Stimulated activated CD4-positive, alpha-beta T cell treated with anti-CD3 and anti-CD28 coated beads, Interleukin-4, amount 100 ng/mL, for 24 hours (primary cell): ENCODE measurements around the gene ATOSA.

Source experiments
- DNase-seq: peaks from one replicate; pipeline ENCODE4 v3.0.0-alpha.2; 2020

Gene ATOSA

GRCh38 chr15:52681441-52681840, 2.3 kb upstream of the ATOSA start:
- no peak for DNase-seq

- DNase-seq, result no peak
Measured at GRCh38 chr15:52680761-52681160, 1.6 kb upstream of the ATOSA start.

DNA sequence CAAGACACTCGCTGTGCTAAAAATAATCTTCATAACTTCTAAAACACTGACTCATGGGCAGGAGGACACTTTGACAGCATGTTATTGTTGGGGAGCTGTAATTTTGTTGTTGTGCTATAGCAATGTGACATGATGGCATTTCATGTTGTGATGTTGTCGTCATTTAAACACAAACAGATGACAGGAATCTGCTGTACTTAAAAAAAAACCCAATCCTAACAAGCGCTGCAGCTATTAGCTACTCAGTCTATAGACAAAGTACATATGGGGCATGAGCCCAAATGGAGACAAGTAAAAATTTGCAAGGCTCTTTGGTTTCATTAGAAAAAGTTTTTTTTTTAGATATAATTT, 828 bp upstream of the ATOSA start:
- no peak for DNase-seq

- DNase-seq, result peak; percentile 57
Measured at GRCh38 chr15:52678468-52679231, 538 bp downstream of the ATOSA start.

DNA sequence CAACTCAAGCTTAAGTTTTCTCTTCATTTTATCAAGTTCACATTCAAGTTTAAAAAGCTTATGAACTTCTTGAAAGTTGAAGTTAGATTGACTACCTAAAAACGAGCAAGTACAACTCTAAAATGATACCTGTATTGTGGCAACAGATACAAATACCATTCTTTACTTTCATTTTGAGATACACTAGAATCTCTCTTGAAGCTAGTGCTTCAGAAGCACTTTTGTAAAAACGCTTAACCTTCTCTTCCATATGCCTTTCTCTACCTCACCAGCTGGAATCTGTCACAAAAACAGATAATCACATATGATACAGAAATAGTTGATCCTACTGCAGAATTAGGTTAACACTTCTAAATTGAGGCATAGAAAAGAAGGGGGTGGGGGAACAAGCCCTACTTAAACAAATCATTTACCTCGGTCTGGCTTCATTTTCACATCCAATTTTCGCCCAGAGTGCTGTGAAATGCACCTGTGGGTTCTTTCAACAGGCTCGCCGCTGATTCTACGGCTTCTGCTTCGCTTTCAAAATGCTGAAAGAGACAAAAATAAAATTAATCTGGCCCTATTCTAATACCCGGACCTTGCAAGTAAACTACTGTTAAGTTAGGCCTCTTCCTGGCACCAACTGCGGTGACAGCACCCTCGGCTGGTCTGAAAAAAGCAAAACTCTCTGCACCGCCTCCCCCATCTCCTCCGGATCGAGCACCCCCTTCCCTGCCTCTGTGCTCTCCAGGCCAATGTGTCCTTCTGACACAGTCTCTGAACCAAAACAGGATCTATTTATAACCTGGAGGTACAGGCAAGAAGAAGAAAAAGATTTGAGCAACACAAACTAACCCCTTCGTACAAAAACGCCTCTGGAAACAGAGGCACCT, 1.4 kb downstream of the ATOSA start:
- peak; percentile 56 for DNase-seq

GRCh38 chr15:52674831-52675230, 4.4 kb downstream of the ATOSA start:
- no peak for DNase-seq

DNA sequence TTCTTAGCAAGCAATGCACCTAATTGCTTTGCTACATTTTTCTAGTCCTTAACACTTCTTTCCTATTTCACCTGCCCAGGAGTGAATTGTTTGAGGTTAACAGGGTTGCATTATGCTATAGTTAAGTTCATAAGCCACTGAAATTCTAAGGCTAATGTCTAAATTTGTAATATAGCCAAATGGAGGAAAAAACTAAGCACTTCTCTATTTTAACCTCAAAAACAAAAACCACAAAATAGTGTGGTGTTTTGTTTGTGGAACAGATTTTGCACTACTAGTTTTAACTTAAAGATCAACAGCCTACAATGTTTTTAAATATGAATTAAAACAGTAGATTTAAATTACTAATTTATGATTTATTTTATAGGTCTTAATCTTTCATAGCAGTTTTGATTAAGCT, 5.5 kb downstream of the ATOSA start:
- no peak for DNase-seq

DNA sequence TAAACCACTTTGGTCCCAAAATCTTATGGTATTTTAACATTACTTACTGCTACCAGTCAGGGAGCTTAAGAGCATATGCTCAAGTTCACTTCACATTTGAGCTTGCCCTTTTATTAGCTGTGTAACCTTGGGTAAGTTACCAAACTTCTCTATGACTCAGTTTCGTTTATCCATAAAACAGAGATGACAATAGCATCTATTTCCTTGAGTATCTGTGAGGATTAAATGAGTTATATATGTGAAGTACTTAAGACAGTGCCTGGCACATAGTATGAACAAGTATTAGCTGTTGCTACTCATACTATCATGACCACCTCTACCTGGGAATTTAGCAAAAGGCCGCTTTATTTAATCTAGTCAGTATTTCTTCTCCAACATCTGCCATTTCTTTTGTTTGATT, 5.9 kb downstream of the ATOSA start:
- DNase-seq, result no peak

DNA sequence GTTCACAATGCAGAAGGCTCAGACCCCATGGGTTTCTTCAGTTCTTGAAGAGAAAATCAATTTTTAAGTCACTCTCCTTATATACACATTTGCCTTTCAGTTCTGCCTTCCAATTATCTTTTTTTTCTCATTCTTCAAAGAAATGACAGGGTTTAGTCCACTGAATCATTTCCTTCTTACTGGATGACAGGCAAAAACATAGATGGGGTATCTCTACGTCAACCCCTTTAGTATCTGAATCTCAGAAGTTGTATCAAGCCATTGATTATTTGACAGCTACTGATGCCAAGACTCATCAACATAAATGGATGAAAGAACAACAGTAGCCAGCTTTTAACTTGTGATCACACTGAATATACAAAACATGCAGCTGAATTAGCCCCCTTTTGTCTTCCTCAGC, 6.5 kb downstream of the ATOSA start:
- DNase-seq, result no peak

DNA sequence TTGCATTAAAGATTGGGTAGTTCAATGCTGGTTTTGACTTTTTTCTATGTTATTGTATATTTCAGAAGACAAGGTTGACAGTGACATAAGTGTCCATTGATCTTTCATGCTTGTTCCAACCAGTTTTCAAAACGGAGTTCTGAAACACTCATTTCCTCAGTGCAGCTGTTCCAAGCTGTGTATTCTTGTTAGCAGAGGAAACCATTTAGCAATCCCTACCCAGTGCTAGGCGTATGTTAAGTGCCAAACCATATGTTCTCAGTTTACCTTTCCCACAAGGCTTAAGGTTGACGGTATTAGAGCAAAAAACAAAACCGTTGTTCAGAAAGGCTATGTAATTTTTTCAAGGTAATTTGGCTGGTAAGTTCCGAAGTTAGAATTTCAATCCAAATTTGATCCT, 9.1 kb downstream of the ATOSA start:
- no peak for DNase-seq

GRCh38 chr15:52668133-52668532, 11.1 kb downstream of the ATOSA start:
- no peak for DNase-seq

- no peak for DNase-seq
Measured at GRCh38 chr15:52667597-52667996, 11.6 kb downstream of the ATOSA start.

DNA sequence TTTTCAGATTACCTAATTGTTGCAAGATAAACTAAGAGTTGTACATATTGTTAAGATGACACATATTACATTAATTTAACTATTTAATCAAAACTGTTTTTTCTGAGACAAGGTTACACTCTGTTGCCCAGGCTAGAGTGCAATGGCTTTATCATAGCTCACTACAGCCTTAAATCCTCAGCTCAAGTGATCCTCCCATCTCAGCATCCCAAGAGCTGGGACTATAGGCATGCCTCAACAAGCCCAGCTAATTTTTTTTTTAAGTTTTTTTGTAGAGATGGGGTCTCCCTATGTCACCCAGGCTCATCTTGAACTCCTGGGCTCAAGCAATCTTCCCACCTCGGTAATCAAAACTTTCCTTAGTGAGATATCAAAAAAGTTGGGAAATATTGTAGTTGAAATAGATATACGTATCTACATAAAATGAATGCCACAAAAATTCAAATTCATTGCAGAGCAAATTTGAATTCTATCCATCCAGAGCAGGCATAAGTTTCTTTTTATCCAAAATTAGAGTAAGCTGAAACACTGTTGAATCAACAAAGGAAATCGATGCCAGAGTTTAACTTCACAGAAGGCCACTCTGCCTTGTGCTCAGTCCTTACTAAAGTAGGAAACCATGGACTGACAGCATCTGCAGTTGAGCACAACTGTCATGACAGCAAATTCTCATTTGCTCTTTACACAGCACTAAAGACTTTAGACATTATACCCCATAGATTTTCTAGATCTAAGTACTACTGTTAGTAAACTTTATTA, 15.5 kb downstream of the ATOSA start:
- no peak for DNase-seq

DNA sequence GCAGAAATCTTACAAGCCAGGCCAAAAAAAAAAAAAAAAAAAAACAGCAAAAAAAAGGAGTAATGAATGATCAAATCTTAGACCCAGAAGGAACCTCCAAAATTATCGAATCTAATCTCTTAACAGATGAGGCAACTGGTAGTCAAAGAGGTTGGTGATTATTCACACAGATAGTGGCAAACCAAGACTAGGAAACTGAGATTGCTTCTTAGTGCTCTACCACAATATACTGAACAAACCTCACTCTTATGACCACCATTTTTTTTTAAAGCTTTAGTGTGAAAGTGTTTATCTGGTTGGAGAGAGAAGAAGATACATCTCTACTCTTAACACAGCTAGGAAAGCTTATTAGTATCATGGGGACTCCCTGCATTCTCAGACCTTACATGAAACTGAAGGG, 17.3 kb downstream of the ATOSA start:
- DNase-seq, result no peak

GRCh38 chr15:52660192-52660591, 19.0 kb downstream of the ATOSA start:
- no peak for DNase-seq

GRCh38 chr15:52658955-52659354, 20.2 kb downstream of the ATOSA start:
- DNase-seq, result peak; percentile 31

- DNase-seq, result no peak
Measured at GRCh38 chr15:52657338-52657737, 21.9 kb downstream of the ATOSA start.

DNA sequence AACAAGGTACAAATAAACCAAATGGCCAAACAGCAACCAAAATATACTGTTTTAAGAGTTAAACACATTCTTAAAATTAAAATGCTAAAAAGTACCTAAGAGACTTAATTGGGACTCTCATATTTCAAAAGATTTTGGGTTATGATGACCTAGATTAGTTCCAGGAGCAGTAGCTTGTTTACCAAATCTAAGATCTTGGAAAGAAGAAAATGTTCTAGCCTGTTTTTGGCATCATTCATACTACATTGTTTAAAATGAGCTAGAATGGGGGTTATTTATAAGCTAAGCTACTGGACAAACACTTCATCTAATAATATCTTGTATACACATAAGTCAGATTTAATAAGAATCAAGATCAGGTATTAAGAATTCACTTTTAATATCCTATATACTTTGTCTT, 22.8 kb downstream of the ATOSA start:
- DNase-seq, result no peak

DNA sequence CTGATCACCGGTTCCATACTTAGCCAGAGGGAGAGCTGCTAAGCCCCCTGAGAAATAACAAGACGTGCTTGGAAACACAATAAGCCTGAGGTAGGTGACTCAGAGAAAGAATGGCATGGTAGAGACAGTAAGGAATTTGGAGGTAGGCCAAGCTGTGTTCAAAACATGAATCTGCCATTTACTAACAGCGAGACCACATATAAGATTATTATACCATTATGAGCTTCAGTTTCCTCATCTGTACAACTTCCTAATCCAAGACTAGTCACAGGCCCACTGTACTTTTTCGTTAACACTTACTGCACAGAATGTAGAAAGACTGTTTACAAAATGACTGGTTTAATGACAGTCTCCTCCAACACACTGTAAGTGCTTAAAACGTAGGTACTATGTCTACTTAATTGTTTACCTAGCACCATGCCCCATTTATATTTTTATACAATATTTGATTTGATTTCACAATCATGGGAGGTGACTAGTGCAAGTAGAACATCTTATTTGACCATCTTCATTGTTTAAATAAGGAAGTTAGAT, 25.7 kb downstream of the ATOSA start:
- DNase-seq, result no peak

DNA sequence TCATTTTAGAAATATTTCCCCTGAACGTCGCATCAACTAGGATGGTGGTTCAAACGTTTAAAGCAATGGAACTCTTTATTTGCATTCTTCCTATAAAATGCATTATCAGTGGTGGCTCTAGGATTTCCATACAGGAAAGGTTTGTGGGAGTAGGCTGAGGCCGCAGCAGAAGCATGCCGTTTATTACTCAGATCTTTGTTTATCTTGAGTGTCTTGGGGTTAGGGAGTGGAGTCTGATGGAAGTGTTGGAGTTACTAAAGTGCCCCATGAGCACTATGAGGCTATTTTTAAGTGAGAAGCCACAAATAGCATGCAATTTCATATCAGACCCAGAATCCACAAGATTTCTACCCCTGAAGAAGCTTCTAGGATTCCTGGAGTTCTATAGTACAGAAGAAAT, 26.2 kb downstream of the ATOSA start:
- no peak for DNase-seq

GRCh38 chr15:52652286-52652685, 26.9 kb downstream of the ATOSA start:
- no peak for DNase-seq

GRCh38 chr15:52651868-52652267, 27.3 kb downstream of the ATOSA start:
- peak; percentile 28 for DNase-seq

- DNase-seq, result no peak
Measured at GRCh38 chr15:52651114-52651513, 28.1 kb downstream of the ATOSA start.
